Measurements from ENCODE around the gene HDAC4.

The HDAC4 gene

GRCh38 chr2:239168575-239168974 is 232.2 kb downstream of the HDAC4 start:
- no CpG with 5 or more reads among the region's 22 CpGs for WGBS (ENCODE audit: insufficient coverage, insufficient read length)
- H3K4me1 ChIP-seq (ENCODE audit: control insufficient read depth, insufficient read depth, low read length) = no peaks in the 10 kb centered on the region
- no peak overlapping the region for H3K4me3 ChIP-seq (ENCODE audit: low read length)
- no peak for DNase-seq (ENCODE audit: low read depth, low spot score)
- no peak overlapping the region for H3K27ac ChIP-seq (ENCODE audit: low read length)
- H3K9me3 ChIP-seq (ENCODE audit: control insufficient read depth, insufficient read depth, low read length) = no peaks in the 10 kb centered on the region; the same call in 1 of the 2 replicates
- H3K36me3 ChIP-seq (ENCODE audit: control insufficient read depth, insufficient read depth, low read length) = no peaks in the 10 kb centered on the region; the same call in 1 of the 2 replicates
- H3K27me3 ChIP-seq (ENCODE audit: control insufficient read depth, insufficient read depth, low read length) = no peaks in the 10 kb centered on the region

DNA sequence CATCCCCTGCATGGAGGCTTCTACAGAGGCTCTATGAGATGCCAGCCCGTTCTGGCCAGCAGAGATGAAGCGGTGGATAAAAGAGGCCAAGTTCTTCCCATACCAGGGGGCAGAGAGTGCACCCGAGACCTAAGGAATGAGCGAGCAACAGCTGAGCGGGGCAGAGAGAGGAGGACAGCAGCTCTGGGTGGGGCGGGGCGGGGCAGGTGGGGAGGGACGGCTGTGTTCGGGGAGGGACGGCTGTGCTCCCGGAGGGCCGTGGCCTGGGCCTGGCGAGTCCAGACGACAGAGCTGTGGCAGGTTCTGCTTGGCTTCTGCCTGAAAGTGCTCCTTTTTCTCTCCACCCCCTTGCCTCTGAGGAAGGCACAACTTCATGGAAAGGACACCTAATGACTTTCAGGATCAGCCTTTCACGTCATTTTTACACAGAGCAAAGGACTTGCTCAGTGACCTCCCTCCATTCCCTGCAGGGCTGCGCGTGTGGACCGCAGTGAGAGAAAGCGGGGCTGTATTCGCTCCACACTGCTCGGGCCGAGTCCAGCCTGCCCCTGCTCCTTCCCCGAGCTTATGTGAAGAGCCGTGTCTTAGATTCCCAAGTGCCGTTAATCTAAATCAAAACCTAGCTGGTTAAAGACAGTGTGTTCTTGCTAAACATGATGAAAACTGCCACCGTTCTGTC is 232.9 kb downstream of the HDAC4 start:
- Histone ChIP-seq H3K27ac (ENCODE audit: low read length) (no peak overlapping the region), H3K27me3 (ENCODE audit: control insufficient read depth, insufficient read depth, low read length) (no peaks in the 10 kb centered on the region), H3K9me3 (ENCODE audit: control insufficient read depth, insufficient read depth, low read length) (no peaks in the 10 kb centered on the region; the same call in 1 of the 2 replicates), H3K4me3 (ENCODE audit: low read length) (no peak overlapping the region), H3K4me1 (ENCODE audit: control insufficient read depth, insufficient read depth, low read length) (no peaks in the 10 kb centered on the region; the same call in 1 of the 2 replicates), H3K36me3 (ENCODE audit: control insufficient read depth, insufficient read depth, low read length) (no peaks in the 10 kb centered on the region; the same call in 1 of the 2 replicates)
- DNase-seq (ENCODE audit: low read depth, low spot score) = no peak
- no CpG with 5 or more reads among the region's 26 CpGs for WGBS (ENCODE audit: insufficient coverage, insufficient read length)

DNA sequence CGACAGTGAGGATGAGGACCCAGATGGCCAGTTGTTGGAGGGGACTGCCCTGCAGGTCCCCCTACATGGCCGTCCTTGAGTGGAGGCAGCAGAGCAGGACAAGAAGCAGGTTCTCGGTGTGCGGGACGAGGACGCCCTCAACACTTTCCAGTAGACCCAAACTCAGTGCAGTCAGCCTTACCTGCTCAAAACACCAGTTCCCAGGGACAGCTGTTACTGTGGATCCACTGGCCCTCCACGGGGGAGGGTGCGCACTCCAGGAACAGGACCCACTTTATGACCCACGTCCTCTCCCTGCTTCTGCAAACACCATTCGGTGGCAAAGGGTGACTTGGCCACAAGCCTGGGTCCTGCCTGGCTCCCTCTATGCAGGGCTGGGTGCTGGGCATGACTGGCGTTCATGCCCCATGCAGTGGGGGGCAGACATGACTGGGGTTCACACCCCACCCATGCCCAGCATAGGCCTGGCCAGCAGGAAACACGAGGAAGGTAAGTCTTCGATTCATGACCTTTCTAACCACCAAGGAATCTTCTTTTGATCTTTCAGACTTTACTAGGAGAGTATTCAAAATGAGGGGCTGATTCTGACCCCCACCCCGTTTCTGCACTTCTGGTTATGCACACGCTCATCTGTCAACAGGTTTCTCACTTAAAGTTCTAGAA is 233.7 kb downstream of the HDAC4 start:
- no peak for DNase-seq (ENCODE audit: low read depth, low spot score)
- Histone ChIP-seq H3K36me3 (ENCODE audit: control insufficient read depth, insufficient read depth, low read length) (no peaks in the 10 kb centered on the region; the same call in 1 of the 2 replicates), H3K4me1 (ENCODE audit: control insufficient read depth, insufficient read depth, low read length) (no peaks in the 10 kb centered on the region; the same call in 1 of the 2 replicates), H3K27ac (ENCODE audit: low read length) (no peak overlapping the region), H3K9me3 (ENCODE audit: control insufficient read depth, insufficient read depth, low read length) (no peaks in the 10 kb centered on the region; the same call in 1 of the 2 replicates), H3K4me3 (ENCODE audit: low read length) (no peak overlapping the region), H3K27me3 (ENCODE audit: control insufficient read depth, insufficient read depth, low read length) (no peaks in the 10 kb centered on the region)
- no CpG with 5 or more reads among the region's 15 CpGs for WGBS (ENCODE audit: insufficient coverage, insufficient read length)

- Histone ChIP-seq H3K36me3 (ENCODE audit: control insufficient read depth, insufficient read depth, low read length) (no peaks in the 10 kb centered on the region; the same call in 1 of the 2 replicates), H3K4me1 (ENCODE audit: control insufficient read depth, insufficient read depth, low read length) (no peaks in the 10 kb centered on the region; the same call in 1 of the 2 replicates), H3K4me3 (ENCODE audit: low read length) (no peak overlapping the region), H3K9me3 (ENCODE audit: control insufficient read depth, insufficient read depth, low read length) (no peaks in the 10 kb centered on the region; the same call in 1 of the 2 replicates), H3K27me3 (ENCODE audit: control insufficient read depth, insufficient read depth, low read length) (no peaks in the 10 kb centered on the region), H3K27ac (ENCODE audit: low read length) (no peak overlapping the region)
- WGBS (ENCODE audit: insufficient coverage, insufficient read length) = no CpG with 5 or more reads among the region's 17 CpGs
- DNase-seq (ENCODE audit: low read depth, low spot score) = no peak
These were observed 234.5 kb downstream of the HDAC4 start for GRCh38 chr2:239166201-239166834.

DNA sequence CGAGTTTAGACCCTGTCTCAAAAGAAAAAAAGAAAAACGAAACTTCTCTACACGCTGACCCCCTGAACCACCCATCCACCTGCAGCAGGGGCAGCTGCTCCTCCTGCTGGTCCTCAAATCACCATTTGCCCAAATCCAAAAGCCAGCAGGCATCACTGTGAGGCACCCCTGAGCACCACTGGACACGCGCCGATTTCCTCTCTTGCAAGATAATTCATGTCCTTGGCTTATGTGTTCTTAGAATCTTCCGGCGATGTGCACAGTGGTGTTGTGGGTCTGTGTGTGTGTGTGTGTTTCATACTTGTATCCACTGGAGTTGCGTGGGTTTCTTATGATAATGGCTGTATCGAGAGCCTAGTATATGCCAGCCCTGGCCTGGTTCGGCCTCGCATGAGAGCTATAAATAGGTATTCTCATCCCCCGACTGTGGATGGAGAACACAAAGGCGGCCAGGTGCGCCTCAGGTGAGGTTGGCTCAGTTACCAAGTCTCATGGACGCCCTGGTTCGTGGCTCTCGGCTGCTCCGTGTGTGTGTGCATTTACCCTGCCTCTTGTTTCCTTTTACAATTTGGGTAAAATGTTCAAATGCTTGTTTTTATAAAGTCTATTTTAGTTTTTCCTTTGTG is 235.5 kb downstream of the HDAC4 start:
- H3K27me3 ChIP-seq (ENCODE audit: control insufficient read depth, insufficient read depth, low read length) = no peaks in the 10 kb centered on the region
- no peak overlapping the region for H3K4me3 ChIP-seq (ENCODE audit: low read length)
- H3K27ac ChIP-seq (ENCODE audit: low read length) = no peak overlapping the region
- DNase-seq (ENCODE audit: low read depth, low spot score) = no peak
- no peaks in the 10 kb centered on the region for H3K9me3 ChIP-seq (ENCODE audit: control insufficient read depth, insufficient read depth, low read length)
- WGBS (ENCODE audit: insufficient coverage, insufficient read length) = no CpG with 5 or more reads among the region's 19 CpGs
- no peaks in the 10 kb centered on the region; the same call in 1 of the 2 replicates for H3K4me1 ChIP-seq (ENCODE audit: control insufficient read depth, insufficient read depth, low read length)
- H3K36me3 ChIP-seq (ENCODE audit: control insufficient read depth, insufficient read depth, low read length) = no peaks in the 10 kb centered on the region; the same call in 1 of the 2 replicates

- H3K4me1 ChIP-seq (ENCODE audit: control insufficient read depth, insufficient read depth, low read length) = no peaks in the 10 kb centered on the region; the same call in 1 of the 2 replicates
- no peak overlapping the region for H3K27ac ChIP-seq (ENCODE audit: low read length)
- no peak for DNase-seq (ENCODE audit: low read depth, low spot score)
- H3K36me3 ChIP-seq (ENCODE audit: control insufficient read depth, insufficient read depth, low read length) = no peaks in the 10 kb centered on the region; the same call in 1 of the 2 replicates
- H3K27me3 ChIP-seq (ENCODE audit: control insufficient read depth, insufficient read depth, low read length) = no peaks in the 10 kb centered on the region
- H3K4me3 ChIP-seq (ENCODE audit: low read length) = no peak overlapping the region
- H3K9me3 ChIP-seq (ENCODE audit: control insufficient read depth, insufficient read depth, low read length) = no peaks in the 10 kb centered on the region
- no CpG with 5 or more reads among the region's 16 CpGs for WGBS (ENCODE audit: insufficient coverage, insufficient read length)
These were observed 236.4 kb downstream of the HDAC4 start for GRCh38 chr2:239164335-239164871.

DNA sequence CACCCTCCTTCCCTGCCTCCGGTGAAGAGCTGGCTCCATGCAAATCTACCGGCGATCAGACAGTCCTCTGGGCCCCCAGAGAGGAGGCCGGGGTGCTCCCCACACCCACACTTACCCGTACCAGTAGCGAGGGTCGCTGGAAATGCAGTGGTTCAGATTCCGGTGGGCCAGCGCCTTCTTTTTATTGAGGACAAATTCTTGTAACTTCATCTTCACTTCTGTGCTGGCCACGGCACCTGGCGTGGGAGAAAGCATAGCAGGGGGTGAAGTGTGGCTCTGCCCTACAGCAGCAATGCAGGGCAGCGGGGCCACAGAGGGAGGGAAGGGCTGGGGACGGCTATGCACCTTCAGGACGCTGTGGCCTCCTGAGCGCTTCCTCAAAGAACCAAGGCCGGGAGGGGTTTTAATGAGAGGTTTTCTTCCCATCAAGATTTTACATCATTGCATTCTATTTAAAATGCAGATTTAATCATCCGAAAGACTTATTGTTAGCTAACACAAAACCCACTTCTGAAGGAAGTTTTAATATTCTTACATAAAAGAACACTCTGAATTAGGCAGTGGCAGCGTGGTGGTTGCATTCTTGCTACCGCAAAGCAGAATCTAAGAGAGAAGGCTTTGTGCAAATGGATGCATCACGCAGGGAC is 237.0 kb downstream of the HDAC4 start:
- H3K27me3 ChIP-seq (ENCODE audit: control insufficient read depth, insufficient read depth, low read length) = no peaks in the 10 kb centered on the region
- H3K36me3 ChIP-seq (ENCODE audit: control insufficient read depth, insufficient read depth, low read length) = no peaks in the 10 kb centered on the region
- no peak overlapping the region for H3K4me3 ChIP-seq (ENCODE audit: low read length)
- no CpG with 5 or more reads among the region's 20 CpGs for WGBS (ENCODE audit: insufficient coverage, insufficient read length)
- H3K4me1 ChIP-seq (ENCODE audit: control insufficient read depth, insufficient read depth, low read length) = no peaks in the 10 kb centered on the region; the same call in 1 of the 2 replicates
- DNase-seq (ENCODE audit: low read depth, low spot score) = no peak
- H3K27ac ChIP-seq (ENCODE audit: low read length) = no peak overlapping the region
- H3K9me3 ChIP-seq (ENCODE audit: control insufficient read depth, insufficient read depth, low read length) = no peaks in the 10 kb centered on the region

- H3K27me3 ChIP-seq (ENCODE audit: control insufficient read depth, insufficient read depth, low read length) = no peaks in the 10 kb centered on the region
- no peaks in the 10 kb centered on the region for H3K36me3 ChIP-seq (ENCODE audit: control insufficient read depth, insufficient read depth, low read length)
- no peak overlapping the region for H3K27ac ChIP-seq (ENCODE audit: low read length)
- DNase-seq (ENCODE audit: low read depth, low spot score) = no peak
- no peaks in the 10 kb centered on the region for H3K9me3 ChIP-seq (ENCODE audit: control insufficient read depth, insufficient read depth, low read length)
- H3K4me3 ChIP-seq (ENCODE audit: low read length) = no peak overlapping the region
- H3K4me1 ChIP-seq (ENCODE audit: control insufficient read depth, insufficient read depth, low read length) = no peaks in the 10 kb centered on the region; the same call in 1 of the 2 replicates
- WGBS (ENCODE audit: insufficient coverage, insufficient read length) = no CpG with 5 or more reads among the region's 28 CpGs
These were observed 237.7 kb downstream of the HDAC4 start for GRCh38 chr2:239162976-239163687.

DNA sequence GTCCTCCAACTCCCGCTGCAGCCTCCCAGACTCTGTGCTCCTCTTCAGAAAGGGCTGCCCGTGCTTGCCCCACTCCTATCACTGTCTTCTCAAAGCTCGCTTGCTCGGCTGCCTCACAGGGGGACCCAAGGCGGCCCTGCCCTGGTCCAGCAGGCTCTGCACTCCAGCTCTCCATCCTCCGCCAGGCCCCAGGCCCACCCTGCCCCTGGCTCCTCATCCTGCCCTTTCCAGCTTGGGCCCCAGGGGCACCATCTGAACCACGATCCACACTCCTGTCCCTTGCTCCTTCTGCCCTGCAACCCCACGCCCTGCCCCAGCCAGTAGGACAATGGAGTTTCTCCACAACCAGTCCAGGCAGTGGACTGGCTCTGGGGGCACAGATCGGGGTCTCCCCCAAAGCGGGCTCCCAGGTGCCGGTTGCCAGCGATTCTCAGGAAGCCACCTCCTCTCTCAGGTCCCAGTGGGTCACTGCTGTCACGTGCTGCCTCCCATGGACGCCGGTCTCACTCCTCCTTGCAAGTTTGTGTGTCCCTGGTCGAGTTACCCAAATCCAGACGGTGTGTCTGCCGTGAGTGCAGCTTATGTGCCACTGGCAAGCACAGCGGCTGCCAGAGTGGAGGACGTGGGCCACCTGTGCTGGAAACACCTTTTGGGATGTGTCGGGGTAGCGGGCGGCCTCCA is 238.5 kb downstream of the HDAC4 start:
- Histone ChIP-seq H3K27me3 (ENCODE audit: control insufficient read depth, insufficient read depth, low read length) (no peaks in the 10 kb centered on the region), H3K36me3 (ENCODE audit: control insufficient read depth, insufficient read depth, low read length) (no peaks in the 10 kb centered on the region), H3K9me3 (ENCODE audit: control insufficient read depth, insufficient read depth, low read length) (no peaks in the 10 kb centered on the region), H3K27ac (ENCODE audit: low read length) (no peak overlapping the region), H3K4me1 (ENCODE audit: control insufficient read depth, insufficient read depth, low read length) (no peaks in the 10 kb centered on the region; the same call in 1 of the 2 replicates), H3K4me3 (ENCODE audit: low read length) (no peak overlapping the region)
- no peak for DNase-seq (ENCODE audit: low read depth, low spot score)
- no CpG with 5 or more reads among the region's 23 CpGs for WGBS (ENCODE audit: insufficient coverage, insufficient read length)

Measured in iPS DF 6.9 (cell line).